Motor neuron (in vitro differentiated cells): ENCODE results near the gene PCCA. TPM values are rescaled to one million over a fixed set of nuclear protein-coding genes. Genes with fewer than 3 reads are reported as not detected.
"Not testable (repeated sequence)": the region's sequence is repeated elsewhere in the genome, so short reads cannot be mapped to it uniquely, and the experiment has no call there.

Experiments
- ATAC-seq, 8 experiments: fragments of 200-7000 bp; cut with Tn5 transposase; replicated peaks in 6 of 8; 2 replicates each; pipeline ENCODE4 v1.8.0; 2021; ENCODE audit warnings: mild to moderate bottlenecking in 8 of 8, moderate library complexity in 8 of 8
- H3K27ac ChIP-seq, 2 donors: fragments of 250-450 bp; sonication (Bioruptor Pico); 2 replicates each; pipeline ENCODE4 v1.9.0; 2021; ENCODE audit warnings: antibody characterized with exemption in 2 of 2, mild to moderate bottlenecking in 2 of 2, moderate library complexity in 1 of 2
- H3K4me1 ChIP-seq, 2 donors: fragments of 250-450 bp; sonication (Bioruptor Pico); replicated peaks in 1 of 2; 2 replicates each; pipeline ENCODE4 v1.6.1; 2021; ENCODE audit warnings: antibody characterized with exemption in 2 of 2, mild to moderate bottlenecking in 2 of 2, moderate library complexity in 1 of 2
- H3K4me3 ChIP-seq, 5 donors: fragments of 250-450 bp; sonication (Bioruptor Pico); 2 replicates each; pipeline ENCODE4 v1.9.0; 2021; ENCODE audit warnings: antibody characterized with exemption in 5 of 5, mild to moderate bottlenecking in 5 of 5, moderate library complexity in 4 of 5
- WGBS, 10 experiments: fragments of 450-650 bp; shearing (Covaris generic); methylation state at CpG; one replicate each; pipeline ENCODE4 v1.0.0; 2022; 5-methylcytosine and 5-hydroxymethylcytosine counted together
- in situ Hi-C, 9 experiments: fragments of 400-800 bp; cut with MboI; loops; one replicate each; pipeline ENCODE4 v1.15.0; 2021; ENCODE audit warnings: low sequenced_read_pairs in 9 of 9, low pct_unique_long_range_greater_than_20kb in 2 of 9; ENCODE audit not compliant: unreplicated experiment in 9 of 9
- total RNA-seq, 8 experiments: library from RNA; unstranded; fragments of 300-600 nt; gene quantifications; 2 replicates each; pipeline versions ENCODE4 v1.2.3 to v1.2.4, GENCODE V29; 2022

The PCCA gene
- total RNA-seq, 8 experiments from 2014 or later: 19.1 to 98.3 (median 50.9) TPM

- in situ Hi-C loops, ATAC-seq, H3K4me3 ChIP-seq, H3K27ac ChIP-seq, H3K4me1 ChIP-seq: not testable (repeated sequence)
- 80 to 100% (median 100%) methylated on average over 1 to 3 of the region's 5 CpGs; no CpG with 5 or more reads in 3 of the 10 experiments for WGBS, 10 experiments
Observed at GRCh38 chr13:100388150-100388549, 299.3 kb downstream of the PCCA start.

DNA sequence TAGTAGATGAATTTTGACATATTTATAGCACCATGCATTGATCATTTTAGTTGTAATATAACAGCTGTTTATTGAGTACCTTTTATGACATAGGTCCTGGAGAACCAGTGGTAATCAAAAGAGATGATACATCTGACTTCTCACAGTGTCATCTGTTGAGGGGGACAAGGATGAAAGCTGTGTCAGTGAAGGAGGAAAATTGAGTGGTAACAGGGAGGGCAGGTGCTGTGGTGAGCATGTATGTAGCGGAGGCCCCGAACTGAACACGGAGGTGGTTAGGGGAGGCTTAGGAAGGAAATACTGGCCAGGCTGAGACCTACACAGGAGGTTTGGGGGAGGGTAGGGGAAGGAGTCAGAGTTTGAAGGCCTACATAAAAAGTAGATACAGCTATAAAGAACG is 300.0 kb downstream of the PCCA start:
- in situ Hi-C loops: no loop called here
- ATAC-seq: no peak
- Histone ChIP-seq H3K4me3 (no peak overlapping the region), H3K4me1 (peaks cover 2% of the 10 kb centered on the region in 2 donors), H3K27ac (no peak overlapping the region)
- WGBS, 10 experiments: 55 to 100% (median 94%) methylated on average over 1 to 4 of the region's 4 CpGs; no CpG with 5 or more reads in 1 of the 10 experiments

GRCh38 chr13:100389617-100390016 is 300.7 kb downstream of the PCCA start:
- WGBS, 10 experiments: 80 to 100% (median 88%) methylated on average over 1 to 2 of the region's 3 CpGs; no CpG with 5 or more reads in 6 of the 10 experiments
- Histone ChIP-seq H3K4me1 (peaks cover 9% of the 10 kb centered on the region in 2 donors), H3K27ac (no peak overlapping the region), H3K4me3 (no peak overlapping the region)
- no peak for ATAC-seq
- in situ Hi-C loops: no loop called here

DNA sequence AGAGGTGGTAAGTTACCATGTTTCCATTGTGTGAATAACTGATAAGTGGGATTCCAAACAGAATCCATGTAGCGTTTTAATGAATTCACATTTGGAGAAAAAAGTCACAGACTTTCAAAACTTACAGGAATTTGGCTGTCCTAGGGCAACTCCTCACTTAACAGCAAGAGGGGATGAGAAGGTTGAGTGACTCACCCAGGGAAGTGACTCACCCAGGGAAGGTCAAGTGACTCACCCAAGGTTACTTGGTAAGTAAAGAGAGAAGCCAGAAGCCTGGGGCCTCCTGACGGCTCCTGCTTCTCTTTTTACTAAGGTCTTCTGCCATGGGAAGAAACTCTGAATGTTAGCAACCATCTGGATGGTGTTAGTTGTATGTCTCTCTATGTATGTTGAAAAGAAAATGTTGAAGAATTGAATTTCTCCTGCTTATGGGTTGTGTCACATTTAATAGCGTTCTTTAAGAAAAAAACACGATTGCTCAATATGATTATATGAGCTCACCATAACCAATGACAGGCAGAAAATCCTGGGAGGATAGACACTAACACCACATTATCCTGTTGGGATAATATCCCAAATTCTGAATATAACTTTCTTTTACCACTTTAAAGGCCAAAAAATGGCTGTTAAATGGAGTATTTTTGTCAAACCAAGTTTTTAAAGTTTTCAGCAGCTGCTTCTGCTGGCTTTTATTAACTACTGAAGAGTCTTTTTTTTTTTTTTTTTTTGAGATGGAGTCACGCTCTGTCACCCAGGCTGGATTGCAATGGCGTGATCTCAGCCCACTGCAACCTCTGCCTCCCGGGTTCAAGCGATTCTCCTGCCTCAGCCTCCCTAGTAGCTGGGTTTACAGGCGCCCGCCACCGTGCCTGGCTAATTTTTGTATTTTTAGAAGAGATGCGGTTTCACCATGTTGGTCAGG is 304.1 kb downstream of the PCCA start:
- no peak overlapping the region for H3K4me3 ChIP-seq
- peak; percentile 71 to 97 (median 93) for ATAC-seq
- in situ Hi-C loops: no loop called here
- 21 to 95% (median 86%) methylated on average over 2 to 12 of the region's 12 CpGs for WGBS, 10 experiments
- no peak overlapping the region for H3K27ac ChIP-seq
- H3K4me1 ChIP-seq: peaks cover 13 to 15% of the 10 kb centered on the region in 2 donors

DNA sequence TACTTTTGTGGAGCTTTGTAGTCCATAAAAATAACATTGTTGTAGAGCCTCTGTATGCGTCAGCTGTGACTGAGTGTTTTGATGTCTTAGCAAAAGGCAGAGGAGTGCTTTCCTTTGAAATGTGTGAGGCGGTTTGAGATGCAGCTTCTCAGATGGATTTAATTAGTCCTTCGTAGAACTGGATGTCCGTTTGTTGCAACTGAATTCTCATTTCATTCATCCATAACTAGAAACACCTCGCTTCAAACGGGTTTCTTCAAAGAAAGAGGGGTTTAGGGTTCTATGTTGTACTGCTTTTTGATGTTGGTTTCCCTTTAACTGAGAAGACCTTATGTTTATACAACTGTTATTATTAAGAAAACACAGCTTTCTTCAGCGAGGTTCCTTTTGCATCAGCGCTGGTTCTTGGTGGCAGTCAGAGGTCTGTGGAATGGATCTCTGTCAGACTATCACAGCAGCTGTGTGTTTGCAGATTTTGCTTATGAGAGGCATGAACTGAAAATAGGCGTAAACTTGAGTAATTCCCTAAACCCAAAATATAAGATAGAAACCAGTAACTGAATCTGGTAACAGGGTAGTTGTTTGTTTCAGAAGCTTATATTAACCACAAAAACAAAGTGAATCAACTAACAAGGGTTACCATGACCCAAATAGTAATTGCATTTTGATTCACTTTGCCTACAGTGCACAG is 305.3 kb downstream of the PCCA start:
- in situ Hi-C loops: no loop called here
- no peak overlapping the region for H3K4me3 ChIP-seq
- no peak overlapping the region for H3K27ac ChIP-seq
- ATAC-seq: peak in 5 of 8 experiments; percentile 14 to 40 (median 34)
- WGBS, 10 experiments: 3 to 45% (median 16%) methylated on average over 2 to 9 of the region's 9 CpGs
- peaks cover 13 to 15% of the 10 kb centered on the region in 2 donors for H3K4me1 ChIP-seq

DNA sequence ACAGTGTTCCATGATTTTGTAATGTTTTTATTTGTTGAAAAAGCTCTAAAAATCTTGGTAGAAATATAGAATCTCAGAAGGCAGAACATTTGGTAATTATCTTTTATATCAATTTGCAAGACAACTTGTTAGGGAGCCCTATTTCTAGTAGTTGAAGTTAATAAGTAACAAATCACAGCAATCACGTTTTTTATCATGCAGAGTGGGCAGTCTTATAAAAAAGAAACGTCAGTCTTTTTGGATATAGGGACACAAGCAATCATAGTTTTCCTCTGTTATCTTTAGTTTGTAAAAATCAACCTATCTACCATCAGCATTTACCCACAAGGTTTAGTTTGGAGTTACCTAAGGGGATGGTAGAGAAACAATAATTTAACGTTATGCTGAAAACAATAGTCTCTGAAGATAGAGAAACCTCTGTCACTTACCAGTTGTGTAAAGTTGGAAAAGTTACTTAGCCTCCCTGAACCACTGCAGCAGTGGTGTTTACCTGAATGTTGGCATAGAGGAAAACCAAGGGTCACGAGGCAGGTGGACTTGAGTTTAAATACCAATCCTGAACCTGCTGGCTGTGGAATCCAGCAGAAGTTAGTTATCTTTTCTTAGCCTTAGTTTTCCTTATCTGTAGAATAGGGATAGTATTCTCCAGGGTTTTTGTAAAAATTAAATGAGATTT is 306.9 kb downstream of the PCCA start:
- Histone ChIP-seq H3K27ac (no peak overlapping the region), H3K4me3 (no peak overlapping the region), H3K4me1 (peaks cover 13 to 15% of the 10 kb centered on the region in 2 donors)
- no peak for ATAC-seq
- 29 to 96% (median 66%) methylated on average over 1 to 4 of the region's 4 CpGs for WGBS, 10 experiments
- in situ Hi-C loops: no loop called here

DNA sequence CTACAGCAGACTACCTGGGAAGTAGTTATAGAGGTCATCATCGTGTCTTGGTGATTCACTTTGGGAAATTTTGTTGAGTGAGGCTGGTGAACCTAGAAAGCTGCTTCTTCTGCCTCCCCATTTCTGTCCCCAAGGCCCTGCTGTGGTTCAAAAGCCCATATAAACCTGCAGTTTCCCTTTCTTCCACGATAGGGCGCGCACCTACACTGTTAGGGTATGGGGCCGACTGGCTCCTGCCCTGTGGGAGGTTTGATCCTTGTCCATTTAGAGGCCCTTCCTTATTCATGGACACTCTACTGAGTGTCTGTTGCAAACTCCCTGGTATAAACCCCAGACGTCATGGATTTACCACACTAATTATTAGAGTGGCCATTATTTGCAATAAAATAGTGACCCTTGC is 307.9 kb downstream of the PCCA start:
- Histone ChIP-seq H3K4me1 (peaks cover 13 to 15% of the 10 kb centered on the region in 2 donors), H3K4me3 (no peak overlapping the region), H3K27ac (no peak overlapping the region)
- in situ Hi-C loops: no loop called here
- no peak for ATAC-seq
- WGBS, 10 experiments: 61 to 100% (median 90%) methylated on average over 2 to 6 of the region's 6 CpGs; no CpG with 5 or more reads in 2 of the 10 experiments

- Histone ChIP-seq H3K4me1 (peaks cover 13 to 15% of the 10 kb centered on the region in 2 donors), H3K4me3 (no peak overlapping the region), H3K27ac (no peak overlapping the region)
- ATAC-seq: no peak
- 73 to 100% (median 88%) methylated on average over 1 to 4 of the region's 4 CpGs for WGBS, 10 experiments
- in situ Hi-C loops: no loop called here
Observed at GRCh38 chr13:100397627-100398026, 308.7 kb downstream of the PCCA start.

DNA sequence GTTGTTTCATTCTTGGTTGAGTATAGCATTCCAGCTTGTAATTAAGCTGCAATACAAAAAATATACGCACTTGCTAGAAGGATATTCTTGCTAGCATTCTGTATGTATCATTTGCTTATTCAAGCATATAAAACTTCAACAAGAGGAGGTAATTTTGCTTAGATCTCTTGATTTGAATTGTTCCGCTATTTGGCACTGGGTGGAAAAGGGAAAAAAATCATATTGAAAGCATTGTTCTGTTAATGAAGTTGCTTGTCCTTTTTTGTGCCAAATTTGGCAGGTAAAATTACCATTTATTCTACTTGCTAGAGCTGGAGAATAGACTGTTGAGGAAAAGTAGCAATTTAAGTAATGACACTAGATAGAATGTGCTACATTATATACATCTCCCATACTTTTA is 309.5 kb downstream of the PCCA start:
- Histone ChIP-seq H3K27ac (no peak overlapping the region), H3K4me1 (peaks cover 13 to 15% of the 10 kb centered on the region in 2 donors), H3K4me3 (no peak overlapping the region)
- ATAC-seq: no peak
- in situ Hi-C loops: no loop called here
- WGBS, 10 experiments: 94 to 100% (median 100%) methylated on average over 1 to 2 of the region's 2 CpGs; no CpG with 5 or more reads in 3 of the 10 experiments

DNA sequence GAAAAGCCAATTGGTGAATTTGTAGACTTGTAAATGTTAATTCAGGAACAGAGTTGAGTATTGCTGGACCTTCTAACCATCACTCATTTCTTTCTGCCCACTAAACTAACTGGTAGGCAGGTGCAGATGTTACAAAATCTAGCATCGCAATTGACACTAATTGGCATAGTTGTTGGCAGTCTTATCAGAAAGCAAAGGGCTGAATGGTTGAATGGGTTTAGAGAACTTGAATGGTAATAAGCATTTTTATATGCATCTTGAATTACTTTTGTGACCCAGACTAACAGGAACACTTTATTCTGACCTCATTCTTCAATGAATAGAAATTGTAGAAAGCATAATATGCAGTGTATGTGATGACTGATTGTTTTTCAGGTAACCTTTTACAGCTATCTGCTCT is 310.6 kb downstream of the PCCA start:
- Histone ChIP-seq H3K4me3 (no peak overlapping the region), H3K27ac (no peak overlapping the region), H3K4me1 (peaks cover 6 to 7% of the 10 kb centered on the region in 2 donors)
- no peak for ATAC-seq
- in situ Hi-C loops: no loop called here
- WGBS, 10 experiments: 60 to 100% (median 85%) methylated on average over 1 of the region's 1 CpG; no CpG with 5 or more reads in 4 of the 10 experiments

DNA sequence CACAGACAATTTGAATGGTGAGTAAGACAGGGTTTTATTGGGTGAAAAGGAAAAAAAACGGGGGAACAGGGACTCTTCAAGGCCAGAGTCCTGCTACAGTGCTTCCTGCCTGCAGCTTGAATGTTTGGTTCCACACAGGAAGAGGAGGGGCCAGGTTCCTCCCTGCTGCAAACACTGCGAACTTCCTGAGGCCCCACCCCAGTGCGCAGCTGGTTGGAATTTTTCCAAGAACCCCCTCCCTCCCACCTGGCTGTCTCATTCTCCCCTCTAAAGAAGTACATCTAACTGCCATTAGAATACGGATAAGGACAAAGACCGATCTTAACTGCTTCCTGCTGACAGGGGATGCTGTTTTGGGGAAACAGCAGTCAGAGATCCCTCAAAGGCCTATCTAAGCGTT is 314.8 kb downstream of the PCCA start:
- in situ Hi-C loops: no loop called here
- Histone ChIP-seq H3K4me3 (no peak overlapping the region), H3K4me1 (no peaks in the 10 kb centered on the region), H3K27ac (no peak overlapping the region)
- 70 to 100% (median 93%) methylated on average over 1 to 3 of the region's 6 CpGs; no CpG with 5 or more reads in 4 of the 10 experiments for WGBS, 10 experiments
- no peak for ATAC-seq

DNA sequence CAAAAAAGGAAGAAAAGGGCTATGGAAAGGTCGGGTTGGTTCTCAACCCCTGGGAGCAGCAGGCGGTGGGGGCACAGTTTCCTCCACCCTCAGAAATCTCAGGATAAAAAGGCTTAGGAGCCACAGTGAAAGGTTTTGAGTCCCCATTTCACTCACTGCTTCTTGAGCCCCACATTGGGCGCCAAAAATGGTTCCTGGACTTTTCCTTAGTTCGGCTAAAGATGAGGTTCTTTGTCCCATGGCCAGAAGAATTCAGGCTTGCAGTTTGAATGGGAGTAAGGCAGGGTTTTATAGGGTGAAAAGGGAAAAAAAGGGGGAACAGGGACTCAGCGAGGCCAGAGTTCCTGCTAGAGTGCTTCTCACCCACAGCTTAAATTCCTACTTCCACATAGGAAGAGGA is 320.2 kb downstream of the PCCA start:
- WGBS, 10 experiments: 80 to 100% (median 100%) methylated on average over 1 to 5 of the region's 5 CpGs; no CpG with 5 or more reads in 2 of the 10 experiments
- ATAC-seq: no peak
- Histone ChIP-seq H3K4me3 (no peak overlapping the region), H3K27ac (no peak overlapping the region), H3K4me1 (no peaks in the 10 kb centered on the region)
- in situ Hi-C loops: no loop called here

- Histone ChIP-seq H3K27ac (no peak overlapping the region), H3K4me1 (no peaks in the 10 kb centered on the region), H3K4me3 (no peak overlapping the region)
- in situ Hi-C loops: no loop called here
- WGBS, 10 experiments: 83 to 100% (median 100%) methylated on average over 1 to 2 of the region's 2 CpGs; no CpG with 5 or more reads in 4 of the 10 experiments
- ATAC-seq: peak in 4 of 8 experiments; percentile 13 to 42 (median 26)
Observed at GRCh38 chr13:100423375-100423774, 334.5 kb downstream of the PCCA start.
